ENCODE measurements around the gene ASAP2. TPM values are rescaled to one million over a fixed set of nuclear protein-coding genes. Genes with fewer than 3 reads are reported as not detected.

ASAP2 gene
- polyA plus RNA-seq, 1 donor from 2014 or later, result 41.0 TPM

- no peaks in the 10 kb centered on the region for H4K20me1 ChIP-seq (ENCODE audit: insufficient read depth)
- no peak overlapping the region for H3K9ac ChIP-seq (ENCODE audit: low read length)
- H2AFZ ChIP-seq (ENCODE audit: low read depth, low read length), result no peak overlapping the region
- H3K79me2 ChIP-seq (replicated peaks; ENCODE audit: insufficient read depth, low read length), result peaks cover 59% of the 10 kb centered on the region
- no peaks in the 10 kb centered on the region for H3F3A ChIP-seq (ENCODE audit: insufficient read depth, low read length, poor library complexity, severe bottlenecking)
- H3K27ac ChIP-seq (ENCODE audit: low read length), result no peak overlapping the region
- H3K27me3 ChIP-seq (ENCODE audit: insufficient read depth, low read depth, low read length), result no peaks in the 10 kb centered on the region
- no peak overlapping the region for H3K4me3 ChIP-seq (ENCODE audit: low read length)
- H3K36me3 ChIP-seq (ENCODE audit: insufficient read depth, low read length), result no peaks in the 10 kb centered on the region
- H3K4me2 ChIP-seq (ENCODE audit: low read length), result no peak overlapping the region
- no peaks in the 10 kb centered on the region for H3K9me3 ChIP-seq (ENCODE audit: low read length)
- no peaks in the 10 kb centered on the region for H3K9me2 ChIP-seq (ENCODE audit: insufficient read depth, low read length)
- TF ChIP-seq, protein P1, sequence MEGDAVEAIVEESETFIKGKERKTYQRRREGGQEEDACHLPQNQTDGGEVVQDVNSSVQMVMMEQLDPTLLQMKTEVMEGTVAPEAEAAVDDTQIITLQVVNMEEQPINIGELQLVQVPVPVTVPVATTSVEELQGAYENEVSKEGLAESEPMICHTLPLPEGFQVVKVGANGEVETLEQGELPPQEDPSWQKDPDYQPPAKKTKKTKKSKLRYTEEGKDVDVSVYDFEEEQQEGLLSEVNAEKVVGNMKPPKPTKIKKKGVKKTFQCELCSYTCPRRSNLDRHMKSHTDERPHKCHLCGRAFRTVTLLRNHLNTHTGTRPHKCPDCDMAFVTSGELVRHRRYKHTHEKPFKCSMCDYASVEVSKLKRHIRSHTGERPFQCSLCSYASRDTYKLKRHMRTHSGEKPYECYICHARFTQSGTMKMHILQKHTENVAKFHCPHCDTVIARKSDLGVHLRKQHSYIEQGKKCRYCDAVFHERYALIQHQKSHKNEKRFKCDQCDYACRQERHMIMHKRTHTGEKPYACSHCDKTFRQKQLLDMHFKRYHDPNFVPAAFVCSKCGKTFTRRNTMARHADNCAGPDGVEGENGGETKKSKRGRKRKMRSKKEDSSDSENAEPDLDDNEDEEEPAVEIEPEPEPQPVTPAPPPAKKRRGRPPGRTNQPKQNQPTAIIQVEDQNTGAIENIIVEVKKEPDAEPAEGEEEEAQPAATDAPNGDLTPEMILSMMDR (IDR thresholded peaks at IDR 0.05; ENCODE audit: poor library complexity, severe bottlenecking), result no peak
- TF ChIP-seq EZH2 (IDR thresholded peaks at IDR 0.05; ENCODE audit: borderline replicate concordance, insufficient read depth, low read length, poor library complexity, severe bottlenecking) (no peak), MXI1 (conservative IDR thresholded peaks at IDR 0.05; ENCODE audit: poor library complexity, severe bottlenecking) (no peak), POLR2AphosphoS5 (IDR thresholded peaks at IDR 0.05) (no peak), RAD21 (conservative IDR thresholded peaks at IDR 0.05) (no peak), SMC3 (conservative IDR thresholded peaks at IDR 0.05; ENCODE audit: poor library complexity) (no peak), TAF1 (IDR thresholded peaks at IDR 0.05; ENCODE audit: low read depth) (no peak), EP300 (conservative IDR thresholded peaks at IDR 0.05; ENCODE audit: poor library complexity, severe bottlenecking) (no peak)
- TF ChIP-seq, protein P2, sequence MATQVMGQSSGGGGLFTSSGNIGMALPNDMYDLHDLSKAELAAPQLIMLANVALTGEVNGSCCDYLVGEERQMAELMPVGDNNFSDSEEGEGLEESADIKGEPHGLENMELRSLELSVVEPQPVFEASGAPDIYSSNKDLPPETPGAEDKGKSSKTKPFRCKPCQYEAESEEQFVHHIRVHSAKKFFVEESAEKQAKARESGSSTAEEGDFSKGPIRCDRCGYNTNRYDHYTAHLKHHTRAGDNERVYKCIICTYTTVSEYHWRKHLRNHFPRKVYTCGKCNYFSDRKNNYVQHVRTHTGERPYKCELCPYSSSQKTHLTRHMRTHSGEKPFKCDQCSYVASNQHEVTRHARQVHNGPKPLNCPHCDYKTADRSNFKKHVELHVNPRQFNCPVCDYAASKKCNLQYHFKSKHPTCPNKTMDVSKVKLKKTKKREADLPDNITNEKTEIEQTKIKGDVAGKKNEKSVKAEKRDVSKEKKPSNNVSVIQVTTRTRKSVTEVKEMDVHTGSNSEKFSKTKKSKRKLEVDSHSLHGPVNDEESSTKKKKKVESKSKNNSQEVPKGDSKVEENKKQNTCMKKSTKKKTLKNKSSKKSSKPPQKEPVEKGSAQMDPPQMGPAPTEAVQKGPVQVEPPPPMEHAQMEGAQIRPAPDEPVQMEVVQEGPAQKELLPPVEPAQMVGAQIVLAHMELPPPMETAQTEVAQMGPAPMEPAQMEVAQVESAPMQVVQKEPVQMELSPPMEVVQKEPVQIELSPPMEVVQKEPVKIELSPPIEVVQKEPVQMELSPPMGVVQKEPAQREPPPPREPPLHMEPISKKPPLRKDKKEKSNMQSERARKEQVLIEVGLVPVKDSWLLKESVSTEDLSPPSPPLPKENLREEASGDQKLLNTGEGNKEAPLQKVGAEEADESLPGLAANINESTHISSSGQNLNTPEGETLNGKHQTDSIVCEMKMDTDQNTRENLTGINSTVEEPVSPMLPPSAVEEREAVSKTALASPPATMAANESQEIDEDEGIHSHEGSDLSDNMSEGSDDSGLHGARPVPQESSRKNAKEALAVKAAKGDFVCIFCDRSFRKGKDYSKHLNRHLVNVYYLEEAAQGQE (IDR thresholded peaks at IDR 0.05; ENCODE audit: borderline replicate concordance), result no peak
Observed at GRCh38 chr2:9247177-9247576, 40.6 kb downstream of the ASAP2 start.

DNA sequence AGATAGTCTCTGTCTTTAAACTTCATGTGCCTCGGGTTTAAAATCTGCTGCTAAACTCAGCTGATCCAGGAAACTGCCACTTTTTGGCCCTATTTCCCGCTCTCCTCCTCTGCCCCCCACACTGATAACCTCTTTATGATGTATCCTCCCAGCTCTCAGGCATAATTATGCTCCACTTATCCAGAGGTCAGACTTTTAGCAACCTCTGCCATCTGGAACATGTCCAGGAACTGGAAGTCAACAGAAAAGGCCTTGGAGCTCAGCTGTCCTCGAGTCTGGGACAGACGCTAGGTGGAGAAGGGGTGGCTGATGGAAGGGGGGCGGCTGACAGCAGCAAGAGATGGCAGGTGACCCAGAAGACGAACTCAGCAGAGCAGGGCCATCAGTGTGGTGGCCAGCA is 41.2 kb downstream of the ASAP2 start:
- H3K79me2 ChIP-seq (replicated peaks; ENCODE audit: insufficient read depth, low read length), result peaks cover 54% of the 10 kb centered on the region
- H3K27ac ChIP-seq (ENCODE audit: low read length), result no peak overlapping the region
- no peaks in the 10 kb centered on the region for H3K9me2 ChIP-seq (ENCODE audit: insufficient read depth, low read length)
- no peak overlapping the region for H3K4me3 ChIP-seq (ENCODE audit: low read length)
- H3K27me3 ChIP-seq (ENCODE audit: insufficient read depth, low read depth, low read length), result no peaks in the 10 kb centered on the region
- H3F3A ChIP-seq (ENCODE audit: insufficient read depth, low read length, poor library complexity, severe bottlenecking), result no peaks in the 10 kb centered on the region
- H3K9me3 ChIP-seq (ENCODE audit: low read length), result no peaks in the 10 kb centered on the region
- no peak overlapping the region for H3K4me2 ChIP-seq (ENCODE audit: low read length)
- TF ChIP-seq POLR2AphosphoS5 (IDR thresholded peaks at IDR 0.05) (no peak), MXI1 (conservative IDR thresholded peaks at IDR 0.05; ENCODE audit: poor library complexity, severe bottlenecking) (no peak), EP300 (conservative IDR thresholded peaks at IDR 0.05; ENCODE audit: poor library complexity, severe bottlenecking) (no peak), RAD21 (conservative IDR thresholded peaks at IDR 0.05) (no peak), SMC3 (conservative IDR thresholded peaks at IDR 0.05; ENCODE audit: poor library complexity) (no peak), TAF1 (IDR thresholded peaks at IDR 0.05; ENCODE audit: low read depth) (no peak), EZH2 (IDR thresholded peaks at IDR 0.05; ENCODE audit: borderline replicate concordance, insufficient read depth, low read length, poor library complexity, severe bottlenecking) (no peak)
- TF ChIP-seq, protein P2 (IDR thresholded peaks at IDR 0.05; ENCODE audit: borderline replicate concordance), result no peak
- TF ChIP-seq, protein P1 (IDR thresholded peaks at IDR 0.05; ENCODE audit: poor library complexity, severe bottlenecking), result no peak
- no peak overlapping the region for H3K9ac ChIP-seq (ENCODE audit: low read length)
- no peaks in the 10 kb centered on the region for H4K20me1 ChIP-seq (ENCODE audit: insufficient read depth)
- no peaks in the 10 kb centered on the region for H3K36me3 ChIP-seq (ENCODE audit: insufficient read depth, low read length)
- H2AFZ ChIP-seq (ENCODE audit: low read depth, low read length), result no peak overlapping the region
